GM10847 (cell line): ENCODE measurements around the gene ZFP36L2.

Experiments used
- POLR2A ChIP-seq: IDR thresholded peaks from 2 replicates; pipeline ENCODE4 v1.6.1; 2011; ENCODE audit not compliant: insufficient read length; ENCODE audit errors: extremely low read depth

ZFP36L2 gene

DNA sequence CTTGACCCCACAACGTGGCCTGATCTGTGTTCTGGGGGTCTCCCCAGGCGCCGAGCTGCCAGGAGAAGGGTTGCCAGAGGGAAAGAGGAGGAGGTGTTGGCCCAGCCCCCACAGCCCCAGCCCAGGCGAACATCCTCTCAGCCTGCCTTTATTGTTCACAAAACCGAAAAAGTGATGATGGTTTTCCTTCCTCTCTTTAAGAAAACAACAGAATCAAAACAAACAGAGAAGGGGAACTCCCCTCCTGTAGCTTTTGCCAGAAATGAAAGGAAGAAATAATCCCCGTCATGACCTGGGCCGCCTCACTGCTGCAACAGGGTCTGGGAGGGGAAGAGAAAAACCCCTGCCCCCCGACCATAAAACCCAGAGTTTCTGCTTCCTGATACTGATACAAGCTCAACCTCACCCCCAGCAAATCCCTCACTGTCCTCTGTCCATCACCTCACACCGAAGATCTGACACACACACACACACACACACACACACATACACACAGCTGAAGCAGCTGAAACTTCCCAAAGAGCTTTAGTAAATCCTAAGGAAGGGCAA lies 52.0 kb downstream of the ZFP36L2 start:
- no peak for TF ChIP-seq POLR2A
